Amniotic stem cell (primary cell): ENCODE measurements around the gene RILPL1.
A peak's percentile ranks its signal among the peaks of the same experiment; 100 is the strongest.
"Not testable (repeated sequence)": the region's sequence is repeated elsewhere in the genome, so short reads cannot be mapped to it uniquely, and the experiment has no call there.

ENCODE experiments used
- DNase-seq: peaks from one replicate; lab custom pipeline; 2025; lab: John Stamatoyannopoulos, UW

Gene RILPL1

DNA sequence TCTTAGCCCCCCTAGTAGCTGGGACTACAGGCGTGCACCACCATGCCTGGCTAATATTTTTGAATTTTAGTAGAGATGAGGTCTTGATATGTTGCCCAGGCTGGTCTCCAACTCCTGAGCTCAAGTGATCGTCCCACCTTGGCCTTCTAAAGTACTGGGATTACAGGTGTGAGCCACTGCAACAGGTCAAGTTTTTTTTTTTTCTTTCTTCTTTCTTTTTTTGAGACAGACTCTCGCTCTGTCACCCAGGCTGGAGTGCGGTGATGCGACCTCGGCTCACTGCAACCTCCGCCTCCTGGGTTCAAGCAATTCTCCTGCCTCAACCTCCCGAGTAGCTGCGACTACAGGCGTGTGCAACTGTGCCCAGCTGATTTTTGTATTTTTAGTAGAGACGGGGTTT, 70.3 kb downstream of the RILPL1 start:
- not testable (repeated sequence) for DNase-seq

- DNase-seq = peak; percentile 42
Measured at GRCh38 chr12:123457980-123458779, 75.3 kb downstream of the RILPL1 start, which contains the start of gene SNRNP35. Gene SNRNP35, plus strand, starts transcription at chr12:123458139. Its CDS starts 7,402 bp downstream, at chr12:123465541.

DNA sequence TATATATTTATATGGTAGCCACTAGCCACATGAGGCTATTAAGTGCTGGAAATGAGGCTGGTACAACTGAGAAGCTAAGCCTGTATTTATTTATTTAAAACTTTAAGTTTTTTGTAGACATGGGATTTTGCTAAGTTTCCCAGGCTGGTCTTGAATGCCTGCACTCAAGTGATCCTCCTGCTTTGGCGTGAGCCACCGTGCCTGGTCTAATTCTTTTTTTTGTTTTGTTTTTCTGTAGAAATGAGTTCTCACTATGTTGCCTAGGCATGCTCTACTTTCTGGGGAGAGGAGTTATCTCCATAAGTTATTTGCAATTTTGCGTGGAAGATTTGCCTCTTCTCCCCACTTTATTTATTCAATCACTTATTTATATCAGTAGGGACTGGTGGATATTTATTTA, 80.4 kb downstream of the RILPL1 start:
- no peak for DNase-seq

DNA sequence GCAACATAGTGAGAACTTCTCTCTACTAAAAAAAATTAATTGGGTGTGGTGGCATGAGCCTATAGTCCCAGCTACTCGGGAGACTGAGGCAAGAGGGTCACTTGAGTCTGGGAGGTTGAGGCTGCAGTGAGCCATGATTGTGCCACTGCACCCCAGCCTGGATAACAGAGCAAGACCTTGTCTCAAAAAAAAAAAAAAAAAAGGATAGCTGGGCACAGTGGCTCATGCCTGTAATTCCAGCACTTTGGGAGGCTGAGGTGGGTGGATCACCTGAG, 81.3 kb downstream of the RILPL1 start:
- not testable (repeated sequence) for DNase-seq

DNA sequence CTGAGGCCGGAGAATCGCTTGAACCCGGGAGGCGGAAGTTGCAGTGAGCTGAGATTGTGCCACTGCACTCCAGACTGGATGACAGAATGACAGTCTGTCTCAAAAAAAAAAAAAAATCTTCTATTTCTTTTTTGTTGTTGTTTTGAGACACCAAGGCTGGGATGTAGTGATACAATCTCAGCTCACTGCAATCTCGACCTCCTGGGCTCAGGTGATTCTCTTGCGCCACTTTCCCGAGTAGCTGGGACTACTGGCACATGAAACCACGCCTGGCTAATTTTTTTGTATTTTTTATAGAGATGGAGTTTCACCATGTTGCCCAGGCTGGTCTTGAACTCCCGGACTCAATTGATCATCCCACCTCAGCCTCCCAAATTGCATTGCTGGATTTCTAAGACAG, 82.9 kb downstream of the RILPL1 start:
- DNase-seq = no peak

GRCh38 chr12:123449856-123450255, 83.7 kb downstream of the RILPL1 start:
- no peak for DNase-seq

DNA sequence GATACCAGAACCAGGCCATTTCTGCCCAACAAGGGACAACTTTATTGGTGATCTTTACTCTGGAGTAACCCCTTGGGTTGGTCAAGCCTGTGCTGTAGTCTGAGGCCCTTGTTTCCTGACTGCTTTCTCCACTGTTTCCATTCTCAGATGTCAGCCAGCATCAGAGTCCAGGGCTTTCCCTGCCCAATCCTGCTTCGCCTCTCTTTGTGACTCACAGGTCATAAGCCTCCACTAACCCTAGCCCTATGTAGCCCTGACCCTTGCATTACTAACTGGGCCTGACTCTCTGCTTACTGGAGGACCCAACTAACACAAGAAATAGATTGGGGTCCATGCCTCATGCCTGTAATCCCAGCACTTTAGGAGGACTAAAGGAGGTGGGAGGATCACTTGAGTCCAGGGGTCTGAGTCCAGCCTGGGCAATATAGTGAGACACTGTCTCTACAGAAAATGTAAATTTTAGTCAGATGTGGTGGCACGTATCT, 84.2 kb downstream of the RILPL1 start:
- no peak for DNase-seq

- no peak for DNase-seq
Measured at GRCh38 chr12:123446333-123446713, 87.2 kb downstream of the RILPL1 start.

GRCh38 chr12:123445388-123446332, 87.9 kb downstream of the RILPL1 start:
- peak; percentile 62 for DNase-seq

DNA sequence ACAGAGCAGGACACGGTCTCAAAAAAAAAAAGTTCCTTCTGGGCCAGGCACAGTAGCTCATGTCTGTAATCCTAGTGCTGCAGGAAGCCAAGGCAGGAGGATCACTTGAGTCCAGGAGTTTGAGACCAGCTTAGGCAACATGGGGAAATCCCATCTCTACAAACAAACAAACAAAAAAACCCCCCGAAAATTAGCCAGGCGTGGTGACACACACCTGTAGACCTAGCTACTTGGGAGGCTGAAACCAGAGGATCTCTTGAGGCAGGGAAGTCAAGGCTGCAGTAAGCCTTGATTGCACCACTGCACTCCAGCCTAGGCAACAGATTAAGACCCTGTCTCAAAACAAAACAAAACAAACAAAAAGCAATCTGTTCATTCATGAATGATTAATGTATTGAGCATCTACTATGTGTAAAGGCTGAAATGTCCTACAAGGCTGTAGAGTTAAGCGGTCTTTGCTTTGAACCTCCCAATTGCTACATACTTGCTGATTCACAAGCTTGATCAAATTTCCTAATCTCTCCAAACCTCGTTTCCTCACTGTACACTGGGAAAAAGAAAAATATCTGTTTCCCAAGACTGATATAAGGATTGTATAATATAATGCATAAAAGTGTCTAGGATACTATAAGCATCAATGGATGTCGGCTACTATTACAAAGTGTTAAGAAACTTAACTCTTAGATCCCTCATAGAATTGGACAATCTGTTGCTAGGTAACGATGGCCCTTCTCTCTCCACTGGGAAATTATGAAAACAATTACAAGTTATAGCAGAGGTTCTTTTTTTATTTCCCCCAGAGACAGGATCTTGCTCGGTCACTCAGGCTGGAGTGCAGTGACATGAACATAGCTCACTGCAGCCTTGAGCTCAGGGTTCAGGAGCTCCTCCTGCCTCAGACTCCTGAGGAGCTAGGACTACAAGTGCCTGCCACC, 89.2 kb downstream of the RILPL1 start:
- DNase-seq = peak; percentile 24

DNA sequence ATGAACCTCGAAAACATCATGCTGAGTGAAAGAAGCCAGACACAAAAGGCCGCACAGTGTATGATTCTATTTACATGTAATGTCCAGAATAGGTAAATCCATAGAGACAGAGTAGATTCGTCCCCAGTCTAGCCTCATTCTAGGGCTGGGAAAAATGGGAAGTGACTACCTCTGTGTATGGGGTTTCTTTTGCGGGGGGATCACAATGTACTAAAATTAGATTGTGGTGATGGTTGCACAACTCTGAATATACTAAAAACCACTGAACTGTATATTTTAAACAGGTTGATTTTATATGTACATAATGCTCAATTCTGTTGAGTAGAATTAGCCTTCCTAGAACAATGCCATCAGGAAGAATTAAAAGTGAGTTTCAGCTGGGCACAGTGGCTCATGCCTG, 90.7 kb downstream of the RILPL1 start:
- DNase-seq = no peak

DNA sequence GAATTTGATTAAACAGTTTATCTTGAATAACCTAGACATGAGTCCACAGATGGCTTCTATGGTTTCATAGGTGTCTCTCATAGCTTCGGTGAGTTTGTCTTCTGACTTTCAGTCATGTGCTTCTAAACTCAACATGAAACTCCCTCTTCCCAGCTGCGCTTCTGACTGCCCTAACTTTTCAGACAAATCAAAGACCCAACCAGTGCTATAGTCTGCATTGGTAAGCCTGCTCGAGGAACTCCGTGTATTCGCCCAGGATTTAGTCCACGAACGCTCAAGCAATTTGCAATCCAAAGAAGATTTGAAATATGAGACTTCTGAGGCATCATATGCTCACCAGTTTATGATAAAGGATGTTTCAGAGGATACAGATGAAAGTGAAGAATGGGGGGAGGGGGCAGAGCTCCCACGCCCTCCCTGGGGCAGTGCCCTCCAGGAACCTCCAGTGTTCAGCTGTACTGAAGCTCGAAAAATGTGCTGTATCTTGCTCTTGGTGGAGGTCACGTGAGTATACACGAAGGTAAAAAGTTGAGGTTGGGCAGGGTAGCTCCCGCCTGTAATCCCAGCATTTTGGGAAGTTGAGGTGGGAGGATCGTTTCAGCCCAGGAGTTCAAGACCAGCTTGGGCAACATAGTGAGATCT, 91.9 kb downstream of the RILPL1 start:
- no peak for DNase-seq

GRCh38 chr12:123436017-123436964, 97.2 kb downstream of the RILPL1 start, which contains the start of gene RILPL2:
Gene RILPL2, minus strand, starts transcription at chr12:123436684. Its CDS starts 264 bp downstream, at chr12:123436420.
- peak; percentile 68 for DNase-seq

- no peak for DNase-seq
Measured at GRCh38 chr12:123435636-123436016, 97.9 kb downstream of the RILPL1 start.

DNA sequence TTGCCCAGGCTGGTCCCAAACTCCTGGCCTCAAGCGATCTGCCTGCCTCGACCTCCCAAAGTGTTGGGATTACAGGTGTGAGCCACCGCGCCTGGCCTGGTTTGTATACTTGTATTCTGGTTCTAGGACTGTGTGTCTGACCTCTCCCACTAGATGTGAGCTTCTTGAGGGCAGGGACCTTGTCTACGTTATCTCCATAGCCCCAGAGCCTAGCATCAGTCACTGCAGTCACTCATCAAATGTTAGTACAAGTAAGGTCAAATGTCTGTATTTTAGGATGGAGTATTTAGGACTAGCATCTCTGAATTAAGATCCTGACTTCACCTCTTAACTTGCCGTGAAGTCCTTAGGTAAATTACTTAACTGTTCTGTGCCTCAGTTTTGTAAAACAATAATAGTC, 99.9 kb downstream of the RILPL1 start:
- no peak for DNase-seq

DNA sequence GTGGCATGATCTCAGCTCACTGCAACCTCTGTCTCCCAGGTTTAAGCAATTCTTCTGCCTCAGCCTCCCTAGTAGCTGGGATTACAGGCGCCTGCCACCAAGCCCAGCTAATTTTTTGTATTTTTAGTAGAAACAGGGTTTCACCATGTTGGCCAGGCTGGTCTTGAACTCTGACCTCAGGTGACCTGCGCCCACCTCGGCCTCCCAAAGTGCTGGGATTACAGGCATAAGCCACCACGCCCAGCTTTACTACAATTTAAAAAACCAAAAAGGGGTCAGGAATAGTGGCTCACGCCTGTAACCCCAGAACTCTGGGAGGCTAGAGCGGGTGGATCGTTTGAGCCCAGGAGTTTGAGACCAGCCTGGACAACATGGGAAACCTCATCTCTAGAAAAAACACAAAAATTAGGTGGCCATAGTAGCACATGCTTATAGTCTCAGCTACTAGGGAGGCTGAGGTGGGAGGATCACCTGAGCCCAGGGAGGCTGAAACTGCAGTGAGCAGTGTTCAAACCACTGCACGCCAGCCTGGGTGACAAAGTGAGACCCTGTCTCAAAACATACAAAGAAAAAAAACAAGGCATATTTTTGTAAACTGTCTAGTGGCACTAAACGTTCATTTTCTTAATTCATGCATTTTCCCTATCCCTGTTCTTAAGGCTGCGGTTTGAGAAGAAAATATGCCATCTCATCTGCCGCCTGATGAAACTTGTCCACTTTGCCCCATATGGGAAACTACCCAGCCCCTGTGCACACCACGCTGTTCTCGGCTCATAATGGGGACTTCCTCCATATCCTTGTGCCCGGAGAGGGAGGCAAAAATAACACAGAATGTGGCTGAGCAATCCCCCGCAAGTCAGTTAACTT, 101.3 kb downstream of the RILPL1 start:
- DNase-seq = not testable (repeated sequence)

DNA sequence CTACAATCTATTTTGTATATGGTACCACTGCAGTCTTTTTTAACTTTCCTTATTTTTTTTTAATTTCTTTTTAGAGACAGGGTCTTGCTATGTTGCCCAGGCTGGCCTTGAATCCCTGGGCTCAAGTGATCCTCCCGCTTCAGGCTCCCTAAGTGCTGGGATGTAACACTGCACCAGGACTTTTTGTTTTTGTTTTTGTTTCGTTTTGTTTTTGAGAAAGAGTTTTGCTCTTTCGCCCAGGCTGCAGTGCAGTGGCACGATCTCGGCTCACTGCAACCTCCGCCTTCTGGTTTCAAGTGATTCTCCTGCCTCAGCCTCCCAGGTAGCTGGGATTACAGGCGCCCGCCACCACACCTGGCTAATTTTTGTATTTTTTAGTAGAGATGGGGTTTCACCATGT, 104.4 kb downstream of the RILPL1 start:
- not testable (repeated sequence) for DNase-seq

- no peak for DNase-seq
Measured at GRCh38 chr12:123428591-123428990, 104.9 kb downstream of the RILPL1 start.
